HL-60 (cell line): ENCODE measurements around the gene OGFOD2.

Experiments
- DNase-seq, 2 experiments: peaks; one replicate each; pipeline ENCODE4 v3.0.0-alpha.2; 2010 to 2020; ENCODE audit warnings: low read depth in 1 of 2, low spot score in 1 of 2
- H3K27ac ChIP-seq: fragments of 250-450 bp; sonication (Bioruptor Pico); replicated peaks from 2 replicates; pipeline ENCODE4 v1.5.1; 2020; ENCODE audit warnings: mild to moderate bottlenecking, moderate library complexity
- H3K27me3 ChIP-seq: fragments of 250-450 bp; sonication (Bioruptor Pico); 2 replicates; pipeline ENCODE4 v1.5.1; 2021; ENCODE audit warnings: mild to moderate bottlenecking, moderate library complexity; ENCODE audit not compliant: insufficient read depth, poor library complexity, severe bottlenecking
- H3K4me3 ChIP-seq: replicated peaks from 2 replicates; pipeline ENCODE4 v1.5.1; 2011; ENCODE audit warnings: mild to moderate bottlenecking, control low read depth, low read length; ENCODE audit not compliant: insufficient read depth
- CTCF ChIP-seq: IDR thresholded peaks from one replicate; pipeline ENCODE4 v1.5.1; 2011; ENCODE audit warnings: low read length, control low read depth, inconsistent platforms; ENCODE audit not compliant: insufficient read depth
- GABPA ChIP-seq: IDR thresholded peaks from 2 replicates; pipeline ENCODE4 v1.6.1; 2012; ENCODE audit warnings: low read depth
- POLR2AphosphoS5 ChIP-seq: IDR thresholded peaks from 2 replicates; pipeline ENCODE4 v1.6.1; 2012; ENCODE audit warnings: low read depth
- SPI1 ChIP-seq: IDR thresholded peaks from 2 replicates; pipeline ENCODE4 v1.6.1; 2012; ENCODE audit warnings: low read depth, mild to moderate bottlenecking, borderline replicate concordance
- TF ChIP-seq, protein P1 (sequence below): IDR thresholded peaks from 2 replicates; pipeline ENCODE4 v1.6.1; 2012; ENCODE audit warnings: low read depth; ENCODE audit not compliant: insufficient replicate concordance

OGFOD2 gene

GRCh38 chr12:122994140-122994675 is 19.2 kb downstream of the OGFOD2 start:
- Histone ChIP-seq H3K4me3 (no peak overlapping the region), H3K27me3 (no peaks in the 10 kb centered on the region), H3K27ac (no peak overlapping the region)
- TF ChIP-seq SPI1 = no peak
- no peak for DNase-seq

DNA sequence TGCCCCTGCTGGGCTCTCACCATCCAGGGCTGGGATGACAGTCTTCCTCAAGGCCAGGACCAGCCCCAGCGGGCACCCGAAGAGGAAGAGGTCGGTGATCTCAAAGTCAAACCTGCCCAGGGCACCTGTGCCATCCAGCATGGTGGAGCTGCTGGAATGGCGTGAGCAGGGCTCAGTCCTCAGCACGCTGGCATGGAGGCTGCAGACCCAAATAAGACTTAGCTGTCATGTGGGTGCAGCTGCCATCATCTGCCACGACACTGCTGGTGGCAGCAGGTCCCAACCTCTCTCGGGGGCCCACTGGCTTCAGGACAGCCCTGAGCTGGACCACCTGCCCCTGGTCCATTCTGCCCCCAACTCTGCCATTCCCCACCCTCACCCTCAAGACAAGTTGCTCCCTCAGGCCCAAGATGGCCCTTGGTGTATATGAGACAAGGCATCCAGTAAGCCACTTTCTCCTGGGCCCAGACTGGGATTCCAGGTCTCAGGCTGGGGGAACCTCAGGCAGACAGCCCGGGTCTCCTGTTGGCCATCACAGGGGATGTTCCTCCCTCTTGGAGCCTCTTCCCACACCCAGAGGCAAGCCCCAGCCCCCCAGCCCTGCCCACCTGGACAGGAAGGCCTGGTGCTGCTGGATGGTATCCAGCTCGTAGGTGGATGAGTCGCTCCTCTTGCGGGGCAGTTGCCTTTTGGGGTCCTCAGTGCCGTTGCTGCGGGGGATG is 19.9 kb downstream of the OGFOD2 start:
- peaks cover 2% of the 10 kb centered on the region for H3K27me3 ChIP-seq
- H3K4me3 ChIP-seq = no peak overlapping the region
- TF ChIP-seq CTCF (no peak), SPI1 (no peak), POLR2AphosphoS5 (no peak), GABPA (no peak)
- TF ChIP-seq, protein P1, sequence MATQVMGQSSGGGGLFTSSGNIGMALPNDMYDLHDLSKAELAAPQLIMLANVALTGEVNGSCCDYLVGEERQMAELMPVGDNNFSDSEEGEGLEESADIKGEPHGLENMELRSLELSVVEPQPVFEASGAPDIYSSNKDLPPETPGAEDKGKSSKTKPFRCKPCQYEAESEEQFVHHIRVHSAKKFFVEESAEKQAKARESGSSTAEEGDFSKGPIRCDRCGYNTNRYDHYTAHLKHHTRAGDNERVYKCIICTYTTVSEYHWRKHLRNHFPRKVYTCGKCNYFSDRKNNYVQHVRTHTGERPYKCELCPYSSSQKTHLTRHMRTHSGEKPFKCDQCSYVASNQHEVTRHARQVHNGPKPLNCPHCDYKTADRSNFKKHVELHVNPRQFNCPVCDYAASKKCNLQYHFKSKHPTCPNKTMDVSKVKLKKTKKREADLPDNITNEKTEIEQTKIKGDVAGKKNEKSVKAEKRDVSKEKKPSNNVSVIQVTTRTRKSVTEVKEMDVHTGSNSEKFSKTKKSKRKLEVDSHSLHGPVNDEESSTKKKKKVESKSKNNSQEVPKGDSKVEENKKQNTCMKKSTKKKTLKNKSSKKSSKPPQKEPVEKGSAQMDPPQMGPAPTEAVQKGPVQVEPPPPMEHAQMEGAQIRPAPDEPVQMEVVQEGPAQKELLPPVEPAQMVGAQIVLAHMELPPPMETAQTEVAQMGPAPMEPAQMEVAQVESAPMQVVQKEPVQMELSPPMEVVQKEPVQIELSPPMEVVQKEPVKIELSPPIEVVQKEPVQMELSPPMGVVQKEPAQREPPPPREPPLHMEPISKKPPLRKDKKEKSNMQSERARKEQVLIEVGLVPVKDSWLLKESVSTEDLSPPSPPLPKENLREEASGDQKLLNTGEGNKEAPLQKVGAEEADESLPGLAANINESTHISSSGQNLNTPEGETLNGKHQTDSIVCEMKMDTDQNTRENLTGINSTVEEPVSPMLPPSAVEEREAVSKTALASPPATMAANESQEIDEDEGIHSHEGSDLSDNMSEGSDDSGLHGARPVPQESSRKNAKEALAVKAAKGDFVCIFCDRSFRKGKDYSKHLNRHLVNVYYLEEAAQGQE = no peak
- no peak overlapping the region for H3K27ac ChIP-seq
- DNase-seq = no peak

DNA sequence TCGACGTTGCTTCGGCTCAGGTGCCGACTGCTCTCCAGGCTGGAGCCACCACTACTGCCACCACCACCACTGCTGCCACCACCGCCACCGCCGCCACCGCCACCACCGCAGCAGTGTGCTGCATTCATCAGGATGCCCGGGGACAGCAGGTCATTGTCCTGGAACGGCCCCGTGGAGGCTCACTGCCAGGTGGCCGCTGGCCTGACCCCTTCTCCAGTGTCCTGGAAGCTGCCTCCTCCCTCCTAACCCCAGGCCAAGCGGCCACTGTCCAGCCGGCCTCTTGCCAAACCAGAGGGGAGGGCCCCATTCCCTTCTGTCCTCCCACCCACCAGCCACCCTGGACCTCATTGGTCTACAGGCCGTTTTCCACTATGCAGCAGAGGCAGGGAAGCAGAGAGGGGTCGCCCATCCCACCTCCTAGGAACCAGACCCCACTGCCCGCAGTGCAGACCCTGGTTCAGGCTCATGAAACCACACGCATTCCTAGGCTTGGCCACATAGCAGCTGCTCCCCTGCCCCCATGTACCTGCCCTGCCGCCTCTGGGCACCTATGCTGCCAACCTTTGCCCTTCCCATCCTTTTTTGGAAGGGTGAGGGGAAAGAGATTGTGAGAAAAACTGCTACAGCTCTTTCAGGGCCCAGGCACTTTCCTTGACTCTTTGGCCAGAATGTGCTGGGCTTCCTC is 20.6 kb downstream of the OGFOD2 start:
- TF ChIP-seq CTCF (no peak), GABPA (no peak), POLR2AphosphoS5 (no peak)
- TF ChIP-seq, protein P1 = no peak
- DNase-seq = no peak

GRCh38 chr12:122996188-122996601 is 21.2 kb downstream of the OGFOD2 start:
- Histone ChIP-seq H3K27ac (no peak overlapping the region), H3K27me3 (peaks cover 2% of the 10 kb centered on the region), H3K4me3 (no peak overlapping the region)
- no peak for DNase-seq
- TF ChIP-seq, protein P1 = no peak
- TF ChIP-seq GABPA (no peak), POLR2AphosphoS5 (no peak)

More for the DNA sequence above, 20.6 kb downstream of the OGFOD2 start:
- Histone ChIP-seq H3K27me3 (peaks cover 2% of the 10 kb centered on the region), H3K27ac (no peak overlapping the region), H3K4me3 (no peak overlapping the region)
